RPMI7951 (cell line): ENCODE results near the gene TRAPPC4. TPM values are rescaled to one million over a fixed set of nuclear protein-coding genes. Genes with fewer than 3 reads are reported as not detected.
"Not testable (repeated sequence)": the region's sequence is repeated elsewhere in the genome, so short reads cannot be mapped to it uniquely, and the experiment has no call there.

Source experiments
- DNase-seq: peaks from one replicate; pipeline ENCODE4 v3.0.0-alpha.2; 2012; ENCODE audit warnings: low read depth
- total RNA-seq: library from RNA; depleted of rRNA; stranded (reverse); fragments of >200 nt; shearing (Covaris generic); gene quantifications from 2 replicates; pipeline ENCODE4 v1.2.3, GENCODE V29; 2014

TRAPPC4 gene
- total RNA-seq, 1 experiment from 2014 or later = 135 TPM

- DNase-seq = no peak
Observed at GRCh38 chr11:119014209-119014924, 4.2 kb upstream of the TRAPPC4 start.

- DNase-seq = no peak
Observed at GRCh38 chr11:119015054-119015611, 3.4 kb upstream of the TRAPPC4 start.

GRCh38 chr11:119016216-119017009 lies 2.2 kb upstream of the TRAPPC4 start:
- no peak for DNase-seq

GRCh38 chr11:119017377-119017776 lies 1.2 kb upstream of the TRAPPC4 start:
- DNase-seq = not testable (repeated sequence)

GRCh38 chr11:119019996-119020395 lies 1.4 kb downstream of the TRAPPC4 start:
- DNase-seq = no peak

GRCh38 chr11:119021631-119022030 lies 3.1 kb downstream of the TRAPPC4 start:
- DNase-seq = no peak

GRCh38 chr11:119023741-119024140 lies 5.2 kb downstream of the TRAPPC4 start:
- DNase-seq = no peak

- DNase-seq = no peak
Observed at GRCh38 chr11:119024430-119025098, 6.0 kb downstream of the TRAPPC4 start.

- no peak for DNase-seq
Observed at GRCh38 chr11:119025099-119025473, 6.5 kb downstream of the TRAPPC4 start.

GRCh38 chr11:119025541-119025940 lies 7.0 kb downstream of the TRAPPC4 start:
- DNase-seq = no peak

- DNase-seq = no peak
Observed at GRCh38 chr11:119025978-119026766, 7.6 kb downstream of the TRAPPC4 start.

GRCh38 chr11:119026970-119027369 lies 8.4 kb downstream of the TRAPPC4 start:
- DNase-seq = no peak

- no peak for DNase-seq
Observed at GRCh38 chr11:119027561-119028345, 9.2 kb downstream of the TRAPPC4 start.

GRCh38 chr11:119028346-119029068 lies 9.9 kb downstream of the TRAPPC4 start:
- no peak for DNase-seq

- DNase-seq = no peak
Observed at GRCh38 chr11:119029069-119029339, 10.4 kb downstream of the TRAPPC4 start.

GRCh38 chr11:119029340-119030028 lies 10.9 kb downstream of the TRAPPC4 start:
- peak; percentile 8 for DNase-seq

- DNase-seq = no peak
Observed at GRCh38 chr11:119030029-119030328, 11.4 kb downstream of the TRAPPC4 start.

- peak; percentile 95 for DNase-seq
Observed at GRCh38 chr11:119030329-119031047, 11.9 kb downstream of the TRAPPC4 start, which contains the start of gene SLC37A4. Gene SLC37A4 (minus strand): TSS chr11:119030877.

GRCh38 chr11:119031912-119032280 lies 13.3 kb downstream of the TRAPPC4 start:
- no peak for DNase-seq
